Measurements from ENCODE around the gene BMI1. TPM values are rescaled to one million over a fixed set of nuclear protein-coding genes. Genes with fewer than 3 reads are reported as not detected.
"Not testable (repeated sequence)": the region's sequence is repeated elsewhere in the genome, so short reads cannot be mapped to it uniquely, and the experiment has no call there.

The BMI1 gene
- total RNA-seq, 1 donor from 2014 or later, result 49.9 TPM

DNA sequence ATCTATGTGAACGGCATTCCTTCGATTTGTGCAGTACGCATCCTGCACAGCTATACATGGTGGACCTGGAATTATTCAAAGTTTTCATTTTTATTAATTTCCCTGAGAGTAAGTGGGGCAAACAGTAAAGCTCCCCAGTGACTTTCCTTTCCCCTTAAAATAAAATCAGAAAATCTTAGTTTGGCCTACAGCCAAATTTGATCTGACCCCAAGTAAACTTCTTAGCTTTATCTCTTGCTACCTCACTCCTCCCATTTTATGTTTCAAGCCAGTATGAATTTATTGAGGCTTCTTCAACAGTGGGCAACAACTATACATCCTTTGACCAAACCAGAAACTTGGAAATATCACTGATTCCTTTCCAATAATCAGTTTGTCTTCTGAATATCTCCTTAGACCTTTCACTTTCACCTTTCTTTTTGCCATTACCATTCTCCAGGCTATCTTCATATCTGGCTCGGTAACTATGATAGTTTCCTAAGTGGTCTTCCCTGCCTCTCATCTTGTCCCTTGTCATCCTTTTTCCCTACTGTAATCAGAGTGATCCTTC is 35.5 kb downstream of the BMI1 start:
- Mint-ChIP-seq H3K4me1 (no peaks in the 10 kb centered on the region), H3K4me3 (no peak overlapping the region), H3K9me3 (no peaks in the 10 kb centered on the region), H3K27ac (ENCODE audit: unreplicated experiment) (no peak overlapping the region), H3K36me3 (ENCODE audit: low read depth) (no peaks in the 10 kb centered on the region), H3K27me3 (ENCODE audit: low read depth) (peaks cover 13% of the 10 kb centered on the region)
- TF ChIP-seq, protein P1, sequence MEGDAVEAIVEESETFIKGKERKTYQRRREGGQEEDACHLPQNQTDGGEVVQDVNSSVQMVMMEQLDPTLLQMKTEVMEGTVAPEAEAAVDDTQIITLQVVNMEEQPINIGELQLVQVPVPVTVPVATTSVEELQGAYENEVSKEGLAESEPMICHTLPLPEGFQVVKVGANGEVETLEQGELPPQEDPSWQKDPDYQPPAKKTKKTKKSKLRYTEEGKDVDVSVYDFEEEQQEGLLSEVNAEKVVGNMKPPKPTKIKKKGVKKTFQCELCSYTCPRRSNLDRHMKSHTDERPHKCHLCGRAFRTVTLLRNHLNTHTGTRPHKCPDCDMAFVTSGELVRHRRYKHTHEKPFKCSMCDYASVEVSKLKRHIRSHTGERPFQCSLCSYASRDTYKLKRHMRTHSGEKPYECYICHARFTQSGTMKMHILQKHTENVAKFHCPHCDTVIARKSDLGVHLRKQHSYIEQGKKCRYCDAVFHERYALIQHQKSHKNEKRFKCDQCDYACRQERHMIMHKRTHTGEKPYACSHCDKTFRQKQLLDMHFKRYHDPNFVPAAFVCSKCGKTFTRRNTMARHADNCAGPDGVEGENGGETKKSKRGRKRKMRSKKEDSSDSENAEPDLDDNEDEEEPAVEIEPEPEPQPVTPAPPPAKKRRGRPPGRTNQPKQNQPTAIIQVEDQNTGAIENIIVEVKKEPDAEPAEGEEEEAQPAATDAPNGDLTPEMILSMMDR (conservative IDR thresholded peaks at IDR 0.05), result no peak
- no peak for DNase-seq (ENCODE audit: low read depth, low spot score)

DNA sequence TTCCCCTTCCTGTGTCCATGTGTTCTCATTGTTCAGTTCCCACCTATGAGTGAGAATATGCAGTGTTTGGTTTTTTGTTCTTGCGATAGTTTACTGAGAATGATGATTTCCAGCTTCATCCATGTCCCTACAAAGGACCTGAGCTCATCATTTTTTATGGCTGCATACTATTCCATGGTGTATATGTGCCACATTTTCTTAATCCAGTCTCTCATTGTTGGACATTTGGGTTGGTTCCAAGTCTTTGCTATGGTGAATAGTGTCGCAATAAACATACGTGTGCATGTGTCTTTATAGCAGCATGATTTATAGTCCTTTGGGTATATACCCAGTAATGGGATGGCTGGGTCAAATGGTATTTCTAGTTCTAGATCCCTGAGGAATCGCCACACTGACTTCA is 36.9 kb downstream of the BMI1 start:
- H3K27me3 Mint-ChIP-seq (ENCODE audit: low read depth), result peaks cover 13% of the 10 kb centered on the region
- H3K4me3 Mint-ChIP-seq; H3K9me3 Mint-ChIP-seq; DNase-seq (ENCODE audit: low read depth, low spot score); H3K36me3 Mint-ChIP-seq (ENCODE audit: low read depth); H3K4me1 Mint-ChIP-seq; H3K27ac Mint-ChIP-seq (ENCODE audit: unreplicated experiment): not testable (repeated sequence)

DNA sequence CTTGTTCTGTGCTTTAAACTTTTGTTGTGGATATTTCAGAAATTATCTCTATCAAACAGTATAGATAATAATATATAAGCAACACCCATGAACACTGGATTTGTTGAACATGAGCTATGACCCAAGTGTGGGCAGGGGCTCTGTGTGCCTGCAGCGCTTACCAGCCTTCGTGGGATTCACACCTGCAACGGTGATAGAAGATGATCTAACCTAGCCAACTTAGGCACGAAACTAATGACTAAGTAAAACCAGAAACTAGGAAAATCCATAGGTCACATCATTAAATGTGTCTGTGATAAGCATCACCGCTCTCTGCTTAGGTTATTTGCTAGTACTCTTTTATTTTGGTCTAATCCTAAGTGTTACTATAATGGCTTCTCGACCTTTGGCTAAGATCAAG is 42.4 kb downstream of the BMI1 start:
- TF ChIP-seq, protein P1 (conservative IDR thresholded peaks at IDR 0.05), result no peak
- no peak for DNase-seq (ENCODE audit: low read depth, low spot score)
- no peaks in the 10 kb centered on the region for H3K27me3 Mint-ChIP-seq (ENCODE audit: low read depth)
- H3K36me3 Mint-ChIP-seq (ENCODE audit: low read depth), result no peaks in the 10 kb centered on the region
- H3K4me3 Mint-ChIP-seq, result no peak overlapping the region
- no peak overlapping the region for H3K27ac Mint-ChIP-seq (ENCODE audit: unreplicated experiment)
- H3K4me1 Mint-ChIP-seq, result no peaks in the 10 kb centered on the region
- no peaks in the 10 kb centered on the region for H3K9me3 Mint-ChIP-seq

DNA sequence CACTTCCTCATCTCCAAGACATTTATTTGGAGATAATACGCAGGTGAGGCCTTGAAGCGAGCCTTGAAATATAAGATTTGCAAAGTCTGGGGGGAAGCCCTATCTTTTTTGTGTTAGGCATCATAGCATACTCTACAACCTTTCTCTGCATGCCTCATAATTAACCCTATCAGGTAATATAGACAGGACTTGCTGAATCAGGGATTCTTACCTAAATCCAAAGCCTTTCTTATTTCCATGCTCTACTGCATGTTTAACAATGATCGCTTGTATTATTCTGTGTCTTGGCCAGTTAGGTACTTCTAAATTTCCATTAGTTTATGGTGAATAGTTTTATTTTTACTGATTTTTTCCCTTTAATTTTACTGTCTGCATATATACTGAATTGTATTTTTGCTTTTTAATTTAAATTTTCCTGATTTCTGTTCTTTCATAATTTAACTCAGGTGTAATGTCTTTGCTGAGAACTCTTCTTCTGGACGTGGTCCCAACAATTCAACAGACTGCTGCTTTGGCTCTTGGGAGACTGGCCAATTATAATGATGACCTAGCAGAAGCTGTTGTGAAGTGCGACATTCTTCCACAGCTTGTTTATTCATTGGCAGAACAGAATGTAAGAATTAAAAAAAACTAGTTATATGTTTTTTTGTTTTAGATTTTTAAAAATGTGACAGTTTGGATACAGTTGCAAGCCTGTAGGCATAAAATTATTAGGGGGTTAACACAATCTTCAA is 43.7 kb downstream of the BMI1 start:
- Mint-ChIP-seq H3K4me3 (no peak overlapping the region), H3K36me3 (ENCODE audit: low read depth) (no peaks in the 10 kb centered on the region), H3K9me3 (no peaks in the 10 kb centered on the region), H3K4me1 (no peaks in the 10 kb centered on the region), H3K27me3 (ENCODE audit: low read depth) (no peaks in the 10 kb centered on the region), H3K27ac (ENCODE audit: unreplicated experiment) (no peak overlapping the region)
- TF ChIP-seq, protein P1 (conservative IDR thresholded peaks at IDR 0.05), result no peak
- DNase-seq (ENCODE audit: low read depth, low spot score), result no peak

DNA sequence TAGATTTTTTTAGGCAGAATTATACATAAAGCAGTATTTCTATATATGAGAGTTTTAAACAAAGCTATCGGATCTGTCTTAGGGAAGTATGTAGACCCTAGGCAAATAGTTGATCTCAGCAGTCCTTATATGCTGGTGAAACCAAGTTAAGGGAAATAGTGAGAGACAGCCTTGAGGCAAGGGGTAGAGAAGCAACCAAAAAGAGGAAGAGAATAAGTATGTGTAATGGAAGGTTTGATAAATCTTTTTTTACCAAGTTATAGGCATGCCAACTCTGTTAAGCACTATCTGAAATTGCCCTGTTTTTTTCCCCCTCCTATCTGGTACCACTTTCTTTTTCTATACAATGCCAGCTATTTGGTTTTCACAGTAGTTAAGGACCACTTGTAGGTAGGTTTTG is 44.3 kb downstream of the BMI1 start:
- H3K9me3 Mint-ChIP-seq, result no peaks in the 10 kb centered on the region
- no peaks in the 10 kb centered on the region for H3K36me3 Mint-ChIP-seq (ENCODE audit: low read depth)
- no peaks in the 10 kb centered on the region for H3K27me3 Mint-ChIP-seq (ENCODE audit: low read depth)
- no peak overlapping the region for H3K27ac Mint-ChIP-seq (ENCODE audit: unreplicated experiment)
- H3K4me1 Mint-ChIP-seq, result no peaks in the 10 kb centered on the region
- TF ChIP-seq, protein P1 (conservative IDR thresholded peaks at IDR 0.05), result no peak
- H3K4me3 Mint-ChIP-seq, result no peak overlapping the region
- no peak for DNase-seq (ENCODE audit: low read depth, low spot score)

DNA sequence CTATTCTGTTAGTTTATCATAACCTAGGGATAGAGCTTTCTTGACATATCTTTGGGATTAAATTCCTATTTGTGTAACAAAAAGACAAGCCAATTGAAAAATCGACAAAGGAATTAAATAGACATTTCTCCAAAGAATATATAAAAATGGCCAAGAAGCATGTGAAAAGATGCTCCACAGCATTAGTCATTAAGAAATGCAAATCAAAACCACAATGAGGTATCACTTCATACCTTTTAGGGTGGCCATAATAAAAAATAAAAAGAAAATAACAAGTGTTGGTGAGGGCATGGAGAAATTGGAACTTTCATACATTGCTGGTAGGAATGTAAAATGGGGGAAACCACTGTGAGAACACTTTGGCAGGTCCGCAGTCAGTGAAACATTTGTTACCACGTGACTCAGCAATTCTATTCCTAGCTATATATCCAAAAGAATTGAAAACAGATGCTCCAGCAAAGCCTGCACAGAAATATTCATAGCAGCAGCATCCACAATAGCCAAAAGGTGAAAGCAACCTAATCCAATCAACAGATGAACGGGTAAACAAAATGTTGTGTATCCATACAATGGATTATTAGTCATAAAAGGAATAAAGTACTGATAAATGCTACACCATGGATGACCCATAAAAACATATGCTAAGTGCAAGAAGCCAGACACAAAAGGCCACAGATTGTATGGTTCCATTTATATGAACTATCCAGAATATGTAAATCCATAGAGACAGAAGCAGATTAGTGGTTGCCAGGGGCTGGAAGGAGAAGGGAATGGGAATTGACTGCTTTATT is 44.9 kb downstream of the BMI1 start:
- Mint-ChIP-seq H3K4me1 (no peaks in the 10 kb centered on the region), H3K27me3 (ENCODE audit: low read depth) (no peaks in the 10 kb centered on the region), H3K36me3 (ENCODE audit: low read depth) (no peaks in the 10 kb centered on the region), H3K9me3 (no peaks in the 10 kb centered on the region), H3K4me3 (no peak overlapping the region), H3K27ac (ENCODE audit: unreplicated experiment) (no peak overlapping the region)
- DNase-seq (ENCODE audit: low read depth, low spot score), result no peak
- TF ChIP-seq, protein P1 (conservative IDR thresholded peaks at IDR 0.05), result no peak

Measured in neural crest cell (in vitro differentiated cells).